CD14-positive monocyte (primary cell): ENCODE results near the gene LRRC4C. TPM values are rescaled to one million over a fixed set of nuclear protein-coding genes. Genes with fewer than 3 reads are reported as not detected.

Experiments
- DNase-seq, 3 donors: peaks; one replicate each; pipeline ENCODE4 v3.0.0-alpha.2; 2011 to 2022
- H2AFZ ChIP-seq: 2 replicates; pipeline ENCODE4 v1.6.0; 2012; ENCODE audit warnings: mild to moderate bottlenecking, low read depth, low read length, inconsistent platforms; ENCODE audit not compliant: insufficient read depth, poor library complexity, severe bottlenecking
- H3K27ac ChIP-seq, 2 donors: 1 replicate in 1 of 2; 2 replicates in 1 of 2; pipeline ENCODE4 v1.5.1; 2012 to 2013; ENCODE audit warnings: low read length in 2 of 2, control low read depth in 1 of 2, inconsistent platforms in 1 of 2, low read depth in 1 of 2, mild to moderate bottlenecking in 1 of 2
- H3K27me3 ChIP-seq, 2 donors: one replicate each; pipeline versions ENCODE4 v1.6.0 to v1.6.1; 2011 to 2013; ENCODE audit warnings: low read length in 2 of 2; ENCODE audit not compliant: control insufficient read depth in 2 of 2, insufficient read depth in 2 of 2
- H3K36me3 ChIP-seq, 2 donors: replicated peaks in 1 of 2; 1 replicate in 1 of 2; 2 replicates in 1 of 2; pipeline versions ENCODE4 v1.5.1 to v1.6.1; 2012 to 2013; ENCODE audit warnings: low read length in 2 of 2, control low read depth in 1 of 2, inconsistent platforms in 1 of 2, mild to moderate bottlenecking in 1 of 2; ENCODE audit not compliant: insufficient read depth in 2 of 2, control insufficient read depth in 1 of 2
- H3K4me1 ChIP-seq, 2 donors: 1 replicate in 1 of 2; 2 replicates in 1 of 2; pipeline versions ENCODE4 v1.5.1 to v1.6.1; 2012 to 2013; ENCODE audit warnings: low read length in 2 of 2, control low read depth in 1 of 2, inconsistent platforms in 1 of 2, mild to moderate bottlenecking in 1 of 2, moderate library complexity in 1 of 2; ENCODE audit not compliant: insufficient read depth in 2 of 2, control insufficient read depth in 1 of 2
- H3K4me2 ChIP-seq: replicated peaks from 2 replicates; pipeline ENCODE3; 2012; ENCODE audit warnings: low read length, moderate library complexity, mild to moderate bottlenecking; ENCODE audit not compliant: poor library complexity, severe bottlenecking; ENCODE audit errors: extremely low read depth
- H3K4me3 ChIP-seq, 3 experiments: fragments of 200-600 bp in 1 of 3; sonication (generic) in 1 of 3; replicated peaks in 1 of 3; 1 replicate in 2 of 3; 2 replicates in 1 of 3; pipeline ENCODE4 v1.5.1; 2011 to 2013; ENCODE audit warnings: low read length in 3 of 3, mild to moderate bottlenecking in 3 of 3, control low read depth in 2 of 3, low read depth in 2 of 3, inconsistent platforms in 1 of 3, moderate library complexity in 1 of 3
- H3K79me2 ChIP-seq: 2 replicates; pipeline ENCODE4 v1.6.0; 2012; ENCODE audit warnings: mild to moderate bottlenecking, control low read depth, inconsistent platforms, low read length, moderate library complexity; ENCODE audit not compliant: insufficient read depth
- H3K9ac ChIP-seq: 2 replicates; pipeline ENCODE4 v1.6.0; 2017; ENCODE audit warnings: low read length, mild to moderate bottlenecking; ENCODE audit not compliant: insufficient read depth, poor library complexity, severe bottlenecking
- H3K9me3 ChIP-seq, 2 donors: replicated peaks in 1 of 2; 1 replicate in 1 of 2; 2 replicates in 1 of 2; pipeline versions ENCODE4 v1.5.1 to v1.6.1; 2012 to 2013; ENCODE audit warnings: low read length in 2 of 2, control low read depth in 1 of 2; ENCODE audit not compliant: control insufficient read depth in 1 of 2, insufficient read depth in 1 of 2
- H4K20me1 ChIP-seq: 2 replicates; pipeline ENCODE4 v1.6.0; 2012; ENCODE audit warnings: mild to moderate bottlenecking, low read length, control low read depth, moderate library complexity; ENCODE audit not compliant: insufficient read depth
- H3K27ac Mint-ChIP-seq, 7 donors: one replicate each; pipeline ENCODE4 v1.8.0; 2020; ENCODE audit warnings: mild to moderate bottlenecking in 7 of 7, mixed read lengths in 7 of 7, moderate library complexity in 6 of 7, inconsistent platforms in 2 of 7
- H3K27me3 Mint-ChIP-seq, 3 donors: one replicate each; pipeline ENCODE4 v1.8.0; 2021 to 2022; ENCODE audit warnings: low read depth in 3 of 3, mild to moderate bottlenecking in 3 of 3, mixed read lengths in 3 of 3, moderate library complexity in 3 of 3, inconsistent platforms in 1 of 3
- H3K36me3 Mint-ChIP-seq, 2 donors: one replicate each; pipeline ENCODE4 v1.8.0; 2020; ENCODE audit warnings: mixed read lengths in 2 of 2, inconsistent platforms in 1 of 2, mild to moderate bottlenecking in 1 of 2
- H3K4me1 Mint-ChIP-seq: one replicate; pipeline ENCODE4 v1.8.0; 2020; ENCODE audit warnings: mild to moderate bottlenecking, mixed read lengths
- H3K4me3 Mint-ChIP-seq, 2 donors: one replicate each; pipeline ENCODE4 v1.8.0; 2020; ENCODE audit warnings: mild to moderate bottlenecking in 2 of 2, mixed read lengths in 2 of 2, moderate library complexity in 1 of 2
- H3K9me3 Mint-ChIP-seq, 7 donors: one replicate each; pipeline ENCODE4 v1.8.0; 2020 to 2022; ENCODE audit warnings: mixed read lengths in 7 of 7, mild to moderate bottlenecking in 6 of 7, moderate library complexity in 6 of 7, inconsistent platforms in 2 of 7
- WGBS: methylation state at CpG from one replicate; pipeline ENCODE4 v1.1.5; 2013; ENCODE audit warnings: missing lambda C conversion rate; ENCODE audit not compliant: insufficient coverage; 5-methylcytosine and 5-hydroxymethylcytosine counted together
- intact Hi-C, 2 donors: fragments of 100-400 bp; cut with micrococcal nuclease; formaldehyde crosslinking; loops; one replicate each; pipeline versions ENCODE4 v1.15.0 to v1.15.1; 2023
- polyA plus RNA-seq, 3 donors: library from polyadenylated mRNA; depleted of rRNA in 1 of 3; unstranded in 2 of 3; stranded (reverse) in 1 of 3; fragments of 300-500 nt in 2 of 3; fragments of >200 nt in 1 of 3; fragmentation: Illumina TruSeq in 2 of 3; gene quantifications; 1 replicate in 2 of 3; 2 replicates in 1 of 3; pipeline ENCODE4 v1.2.3, GENCODE V29; 2012 to 2021
- TF ChIP-seq, protein P1 (sequence below): fragments of 200-600 bp; IDR thresholded peaks from one replicate; pipeline ENCODE4 v1.8.0; 2022; ENCODE audit warnings: antibody characterized with exemption, mild to moderate bottlenecking

Gene LRRC4C
- polyA plus RNA-seq, 3 donors: not detected

DNA sequence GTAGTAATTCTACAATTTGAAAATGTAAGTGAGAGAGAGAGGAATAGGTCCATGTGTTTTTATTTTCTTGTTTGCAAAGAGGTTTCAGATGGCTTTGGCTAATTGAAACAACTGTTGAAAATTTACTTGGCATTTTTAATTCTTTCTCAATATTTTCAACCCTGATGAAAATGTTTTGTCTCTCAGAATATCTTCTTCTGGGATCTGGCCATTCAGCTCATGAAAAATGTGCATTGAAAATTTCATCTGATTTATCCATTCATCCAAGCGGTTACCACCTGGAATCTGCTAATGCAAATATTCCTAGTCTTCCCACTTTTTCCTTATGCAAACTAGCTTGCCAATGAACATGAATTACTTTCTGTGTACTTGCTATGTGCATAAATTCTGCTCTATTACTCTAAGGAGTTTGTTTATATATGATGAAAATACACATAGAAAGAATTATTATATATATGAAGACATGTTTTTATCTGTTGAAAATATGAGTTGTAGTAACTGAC, 621.2 kb downstream of the LRRC4C start:
- H3K27ac Mint-ChIP-seq: no peak overlapping the region
- Histone ChIP-seq H3K9me3 (no peaks in the 10 kb centered on the region), H3K79me2 (no peaks in the 10 kb centered on the region), H2AFZ (no peak overlapping the region), H3K27ac (no peak overlapping the region), H3K4me3 (no peak overlapping the region), H3K4me2 (no peak overlapping the region), H3K9ac (no peak overlapping the region), H4K20me1 (no peaks in the 10 kb centered on the region), H3K4me1 (no peaks in the 10 kb centered on the region), H3K27me3 (no peaks in the 10 kb centered on the region), H3K36me3 (no peaks in the 10 kb centered on the region)
- intact Hi-C loops: no loop called here
- DNase-seq: no peak
- H3K4me3 Mint-ChIP-seq: no peak overlapping the region
- no peaks in the 10 kb centered on the region for H3K4me1 Mint-ChIP-seq
- H3K27me3 Mint-ChIP-seq: peaks cover 0 to under 1% (median 0%) of the 10 kb centered on the region in 3 donors
- peaks cover 0 to 3% (median 0%) of the 10 kb centered on the region in 7 donors for H3K9me3 Mint-ChIP-seq
- H3K36me3 Mint-ChIP-seq: no peaks in the 10 kb centered on the region
- TF ChIP-seq, protein P1, sequence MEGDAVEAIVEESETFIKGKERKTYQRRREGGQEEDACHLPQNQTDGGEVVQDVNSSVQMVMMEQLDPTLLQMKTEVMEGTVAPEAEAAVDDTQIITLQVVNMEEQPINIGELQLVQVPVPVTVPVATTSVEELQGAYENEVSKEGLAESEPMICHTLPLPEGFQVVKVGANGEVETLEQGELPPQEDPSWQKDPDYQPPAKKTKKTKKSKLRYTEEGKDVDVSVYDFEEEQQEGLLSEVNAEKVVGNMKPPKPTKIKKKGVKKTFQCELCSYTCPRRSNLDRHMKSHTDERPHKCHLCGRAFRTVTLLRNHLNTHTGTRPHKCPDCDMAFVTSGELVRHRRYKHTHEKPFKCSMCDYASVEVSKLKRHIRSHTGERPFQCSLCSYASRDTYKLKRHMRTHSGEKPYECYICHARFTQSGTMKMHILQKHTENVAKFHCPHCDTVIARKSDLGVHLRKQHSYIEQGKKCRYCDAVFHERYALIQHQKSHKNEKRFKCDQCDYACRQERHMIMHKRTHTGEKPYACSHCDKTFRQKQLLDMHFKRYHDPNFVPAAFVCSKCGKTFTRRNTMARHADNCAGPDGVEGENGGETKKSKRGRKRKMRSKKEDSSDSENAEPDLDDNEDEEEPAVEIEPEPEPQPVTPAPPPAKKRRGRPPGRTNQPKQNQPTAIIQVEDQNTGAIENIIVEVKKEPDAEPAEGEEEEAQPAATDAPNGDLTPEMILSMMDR: no peak
- WGBS: 83% methylated on average over 1 of the region's 1 CpG

DNA sequence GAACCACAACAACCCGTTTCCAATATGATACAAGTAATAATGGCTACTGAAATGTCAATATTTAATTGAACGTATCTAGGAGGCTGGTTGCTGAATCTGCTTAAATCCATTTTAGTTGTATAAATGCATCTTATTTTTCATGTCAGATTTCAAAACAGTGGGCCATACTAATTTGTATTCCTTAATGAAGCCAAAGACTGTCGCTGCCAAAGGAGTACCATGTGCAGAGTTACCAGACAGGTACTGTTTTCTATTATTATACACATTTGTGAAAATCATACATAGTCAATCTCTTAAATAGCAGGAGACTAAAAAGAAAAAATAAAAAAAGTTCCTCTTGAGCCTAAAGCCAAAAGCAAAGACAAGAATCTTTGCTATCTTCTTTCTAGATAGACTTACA, 632.3 kb downstream of the LRRC4C start:
- WGBS: no CpG with 5 or more reads among the region's 3 CpGs
- DNase-seq: no peak
- no peaks in the 10 kb centered on the region for H4K20me1 ChIP-seq
- no peak overlapping the region for H3K4me3 Mint-ChIP-seq
- H3K79me2 ChIP-seq: no peaks in the 10 kb centered on the region
- H3K36me3 ChIP-seq: no peaks in the 10 kb centered on the region
- H3K36me3 Mint-ChIP-seq: no peaks in the 10 kb centered on the region
- H3K4me1 ChIP-seq: no peaks in the 10 kb centered on the region
- no peak overlapping the region for H3K9ac ChIP-seq
- H3K27ac ChIP-seq: no peak overlapping the region
- TF ChIP-seq, protein P1: no peak
- H3K9me3 Mint-ChIP-seq: no peaks in the 10 kb centered on the region
- no peak overlapping the region for H3K4me2 ChIP-seq
- no peaks in the 10 kb centered on the region for H3K27me3 Mint-ChIP-seq
- no peak overlapping the region for H3K4me3 ChIP-seq
- no peaks in the 10 kb centered on the region for H3K4me1 Mint-ChIP-seq
- H3K27me3 ChIP-seq: no peaks in the 10 kb centered on the region
- no peaks in the 10 kb centered on the region for H3K9me3 ChIP-seq
- intact Hi-C loops: no loop called here
- H3K27ac Mint-ChIP-seq: no peak overlapping the region
- H2AFZ ChIP-seq: no peak overlapping the region
